Panc1 (cell line): ENCODE measurements around the gene CEACAM16.

Experiments used
- CTCF ChIP-seq: fragments of 450-650 bp; IDR thresholded peaks from 2 replicates; pipeline ENCODE4 v1.5.1; 2017; ENCODE audit warnings: mild to moderate bottlenecking
- TCF7L2 ChIP-seq: IDR thresholded peaks from 2 replicates; pipeline ENCODE4 v1.6.1; 2011; ENCODE audit warnings: mild to moderate bottlenecking, low read depth, low read length, inconsistent platforms

- TF ChIP-seq CTCF = no peak
- no peak for TF ChIP-seq TCF7L2
These were observed 58.2 kb downstream of the CEACAM16 start for GRCh38 chr19:44757057-44757734.
